Ecto neural progenitor cell (in vitro differentiated cells): ENCODE results near the gene SRPK3.
A peak's percentile ranks its signal among the peaks of the same experiment; 100 is the strongest.
"Not testable (repeated sequence)": the region's sequence is repeated elsewhere in the genome, so short reads cannot be mapped to it uniquely, and the experiment has no call there.

Source experiments
- DNase-seq: peaks from one replicate; pipeline ENCODE4 v3.0.0-alpha.2; 2018; ENCODE audit warnings: low spot score

SRPK3 gene

GRCh38 chrX:153746359-153746758 is 34.5 kb upstream of the SRPK3 start:
- no peak for DNase-seq

- DNase-seq, result not testable (repeated sequence)
These were observed 33.9 kb upstream of the SRPK3 start for GRCh38 chrX:153746991-153747390.

- not testable (repeated sequence) for DNase-seq
These were observed 31.8 kb upstream of the SRPK3 start for GRCh38 chrX:153749017-153749416.

- no peak for DNase-seq
These were observed 30.6 kb upstream of the SRPK3 start for GRCh38 chrX:153750127-153750774.

- DNase-seq, result no peak
These were observed 25.7 kb upstream of the SRPK3 start for GRCh38 chrX:153755136-153755535.

GRCh38 chrX:153761863-153762262 is 19.0 kb upstream of the SRPK3 start:
- no peak for DNase-seq

- no peak for DNase-seq
These were observed 18.1 kb upstream of the SRPK3 start for GRCh38 chrX:153762626-153763173.

- no peak for DNase-seq
These were observed 17.4 kb upstream of the SRPK3 start for GRCh38 chrX:153763298-153763932.

GRCh38 chrX:153763989-153764755 is 16.7 kb upstream of the SRPK3 start, which contains the start of gene PLXNB3:
Gene PLXNB3 (plus strand): TSS chrX:153764249. CDS start chrX:153765536, 1,287 bp downstream.
- peak; percentile 79 for DNase-seq

GRCh38 chrX:153764786-153765137 is 16.1 kb upstream of the SRPK3 start:
- no peak for DNase-seq

GRCh38 chrX:153765138-153766079 is 15.4 kb upstream of the SRPK3 start:
- DNase-seq, result no peak

- DNase-seq, result no peak
These were observed 14.6 kb upstream of the SRPK3 start for GRCh38 chrX:153766098-153766817.

GRCh38 chrX:153766871-153767673 is 13.8 kb upstream of the SRPK3 start:
- DNase-seq, result no peak

GRCh38 chrX:153767674-153768055 is 13.2 kb upstream of the SRPK3 start:
- no peak for DNase-seq

- DNase-seq, result no peak
These were observed 12.3 kb upstream of the SRPK3 start for GRCh38 chrX:153768311-153769157.

- DNase-seq, result no peak
These were observed 11.5 kb upstream of the SRPK3 start for GRCh38 chrX:153769158-153769864.

- DNase-seq, result no peak
These were observed 10.8 kb upstream of the SRPK3 start for GRCh38 chrX:153769865-153770600.
